ENCODE data around the gene ABHD12. TPM values are rescaled to one million over a fixed set of nuclear protein-coding genes. Genes with fewer than 3 reads are reported as not detected.
"Not testable (repeated sequence)": the region's sequence is repeated elsewhere in the genome, so short reads cannot be mapped to it uniquely, and the experiment has no call there.

ABHD12 gene
- total RNA-seq, 2 donors from 2014 or later, result 48.5 to 49.8 TPM

- no peaks in the 10 kb centered on the region for H3K4me1 ChIP-seq (ENCODE audit: control insufficient read depth in 1 of 2, low read depth in 2 of 2)
- ATAC-seq (ENCODE audit: insufficient number of reproducible peaks, low FRiP score, low read depth), result no peak
These were observed 53.8 kb downstream of the ABHD12 start for GRCh38 chr20:25336561-25337422.

DNA sequence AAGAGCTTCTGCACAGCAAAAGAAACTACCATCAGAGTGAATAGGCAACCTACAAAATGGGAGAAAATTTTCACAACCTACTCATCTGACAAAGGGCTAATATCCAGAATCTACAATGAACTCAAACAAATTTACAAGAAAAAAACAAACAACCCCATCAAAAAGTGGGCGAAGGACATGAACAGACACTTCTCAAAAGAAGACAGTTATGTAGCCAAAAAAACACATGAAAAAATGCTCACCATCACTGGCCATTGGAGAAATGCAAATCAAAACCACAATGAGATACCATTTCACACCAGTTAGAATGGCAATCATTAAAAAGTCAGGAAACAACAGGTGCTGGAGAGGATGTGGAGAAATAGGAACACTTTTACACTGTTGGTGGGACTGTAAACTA, 55.7 kb downstream of the ABHD12 start:
- H3K36me3 ChIP-seq; DNase-seq (ENCODE audit: low spot score); ATAC-seq (ENCODE audit: insufficient number of reproducible peaks, low FRiP score, low read depth); H3K9me3 ChIP-seq; H3K4me3 ChIP-seq; H3K27me3 ChIP-seq (replicated peaks; ENCODE audit: insufficient read depth); H3K27ac ChIP-seq; H3K4me1 ChIP-seq (ENCODE audit: control insufficient read depth in 1 of 2, low read depth in 2 of 2): not testable (repeated sequence)

More at GRCh38 chr20:25336561-25337422, 53.8 kb downstream of the ABHD12 start:
- Histone ChIP-seq H3K4me3 (no peak overlapping the region), H3K27me3 (replicated peaks; ENCODE audit: insufficient read depth) (no peaks in the 10 kb centered on the region), H3K36me3 (peaks cover 4% of the 10 kb centered on the region), H3K27ac (no peak overlapping the region), H3K9me3 (no peaks in the 10 kb centered on the region)
- DNase-seq (ENCODE audit: low spot score), result no peak
- TF ChIP-seq, protein P1, sequence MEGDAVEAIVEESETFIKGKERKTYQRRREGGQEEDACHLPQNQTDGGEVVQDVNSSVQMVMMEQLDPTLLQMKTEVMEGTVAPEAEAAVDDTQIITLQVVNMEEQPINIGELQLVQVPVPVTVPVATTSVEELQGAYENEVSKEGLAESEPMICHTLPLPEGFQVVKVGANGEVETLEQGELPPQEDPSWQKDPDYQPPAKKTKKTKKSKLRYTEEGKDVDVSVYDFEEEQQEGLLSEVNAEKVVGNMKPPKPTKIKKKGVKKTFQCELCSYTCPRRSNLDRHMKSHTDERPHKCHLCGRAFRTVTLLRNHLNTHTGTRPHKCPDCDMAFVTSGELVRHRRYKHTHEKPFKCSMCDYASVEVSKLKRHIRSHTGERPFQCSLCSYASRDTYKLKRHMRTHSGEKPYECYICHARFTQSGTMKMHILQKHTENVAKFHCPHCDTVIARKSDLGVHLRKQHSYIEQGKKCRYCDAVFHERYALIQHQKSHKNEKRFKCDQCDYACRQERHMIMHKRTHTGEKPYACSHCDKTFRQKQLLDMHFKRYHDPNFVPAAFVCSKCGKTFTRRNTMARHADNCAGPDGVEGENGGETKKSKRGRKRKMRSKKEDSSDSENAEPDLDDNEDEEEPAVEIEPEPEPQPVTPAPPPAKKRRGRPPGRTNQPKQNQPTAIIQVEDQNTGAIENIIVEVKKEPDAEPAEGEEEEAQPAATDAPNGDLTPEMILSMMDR (IDR thresholded peaks at IDR 0.05), result no peak

DNA sequence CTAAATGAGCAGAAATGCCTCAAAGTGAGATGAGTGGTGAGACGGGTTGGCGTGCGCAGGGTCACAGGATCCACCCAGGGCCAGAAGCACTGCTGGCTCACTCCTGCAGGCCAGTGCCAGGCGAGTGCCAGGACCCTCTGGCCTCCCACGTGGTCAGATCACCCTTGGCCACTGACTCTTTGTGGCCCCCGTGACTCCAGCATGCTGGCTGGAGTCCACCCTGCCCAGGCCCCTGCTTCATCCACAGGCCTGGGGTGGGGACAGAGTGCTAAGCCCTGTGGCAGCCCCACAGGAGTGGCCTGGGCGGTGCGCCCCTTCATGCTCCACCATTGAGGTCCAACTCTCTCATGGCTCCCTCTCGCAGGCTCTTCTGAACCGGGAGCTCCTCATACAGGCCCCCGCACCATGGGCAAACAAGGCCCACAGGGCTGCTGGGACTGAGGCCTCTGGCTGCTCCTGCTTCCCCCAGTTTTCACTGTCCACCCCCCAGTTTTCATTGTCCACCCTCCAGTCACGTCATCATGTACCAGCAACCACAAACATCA, 61.6 kb downstream of the ABHD12 start:
- Histone ChIP-seq H3K27ac (no peak overlapping the region), H3K27me3 (replicated peaks; ENCODE audit: insufficient read depth) (no peaks in the 10 kb centered on the region), H3K36me3 (no peaks in the 10 kb centered on the region), H3K4me3 (no peak overlapping the region), H3K9me3 (no peaks in the 10 kb centered on the region), H3K4me1 (ENCODE audit: control insufficient read depth in 1 of 2, low read depth in 2 of 2) (peaks cover 9 to 19% of the 10 kb centered on the region in 2 donors)
- ATAC-seq (ENCODE audit: insufficient number of reproducible peaks, low FRiP score, low read depth) (no peak), DNase-seq (ENCODE audit: low spot score) (no peak)
- TF ChIP-seq, protein P1 (IDR thresholded peaks at IDR 0.05), result no peak

GRCh38 chr20:25327521-25328235, 63.0 kb downstream of the ABHD12 start:
- DNase-seq (ENCODE audit: low spot score), result no peak
- no peak for ATAC-seq (ENCODE audit: insufficient number of reproducible peaks, low FRiP score, low read depth)
- no peaks in the 10 kb centered on the region for H3K27me3 ChIP-seq (replicated peaks; ENCODE audit: insufficient read depth)
- H3K4me3 ChIP-seq, result no peak overlapping the region
- H3K36me3 ChIP-seq, result peaks cover 4% of the 10 kb centered on the region
- H3K4me1 ChIP-seq (ENCODE audit: control insufficient read depth in 1 of 2, low read depth in 2 of 2), result peaks cover 9 to 19% of the 10 kb centered on the region in 2 donors
- no peak overlapping the region for H3K27ac ChIP-seq
- TF ChIP-seq, protein P1 (IDR thresholded peaks at IDR 0.05), result no peak
- no peaks in the 10 kb centered on the region for H3K9me3 ChIP-seq

DNA sequence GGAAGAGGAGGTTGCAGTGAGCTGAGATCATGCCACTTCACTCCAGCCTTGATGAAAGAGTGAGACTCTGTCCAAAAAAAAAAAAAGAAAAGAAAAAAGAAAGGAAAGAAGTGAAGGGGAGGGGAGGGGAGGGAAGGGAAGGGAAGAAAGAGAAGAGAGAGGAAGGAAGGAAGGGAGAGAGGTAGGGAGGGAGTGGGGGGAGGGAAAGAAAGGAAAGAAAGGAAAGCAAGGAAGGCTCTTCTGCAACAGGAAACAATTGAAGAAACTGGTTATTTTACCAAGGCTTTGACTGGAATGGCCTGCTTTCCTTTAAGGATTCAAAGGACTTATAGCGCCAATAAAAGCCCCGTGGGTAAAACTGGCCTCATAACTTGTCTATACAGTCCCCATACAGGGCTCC, 64.6 kb downstream of the ABHD12 start:
- Histone ChIP-seq H3K4me3 (no peak overlapping the region), H3K36me3 (peaks cover 7% of the 10 kb centered on the region), H3K4me1 (ENCODE audit: control insufficient read depth in 1 of 2, low read depth in 2 of 2) (peaks cover 9 to 19% of the 10 kb centered on the region in 2 donors), H3K27ac (no peak overlapping the region), H3K9me3 (no peaks in the 10 kb centered on the region), H3K27me3 (replicated peaks; ENCODE audit: insufficient read depth) (no peaks in the 10 kb centered on the region)
- TF ChIP-seq, protein P1 (IDR thresholded peaks at IDR 0.05), result no peak
- DNase-seq (ENCODE audit: low spot score) (no peak), ATAC-seq (ENCODE audit: insufficient number of reproducible peaks, low FRiP score, low read depth) (no peak)

All from thoracic aorta (tissue), 2 donors.